ENCODE measurements around the gene EFCAB10.
A peak's percentile ranks its signal among the peaks of the same experiment; 100 is the strongest.

The EFCAB10 gene, protein sequence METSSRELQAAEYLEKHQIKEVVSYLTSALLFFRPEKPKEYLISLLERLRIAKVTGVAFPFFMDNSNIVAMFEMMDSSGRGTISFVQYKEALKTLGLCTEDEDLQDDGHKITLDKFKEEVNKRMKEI

DNA sequence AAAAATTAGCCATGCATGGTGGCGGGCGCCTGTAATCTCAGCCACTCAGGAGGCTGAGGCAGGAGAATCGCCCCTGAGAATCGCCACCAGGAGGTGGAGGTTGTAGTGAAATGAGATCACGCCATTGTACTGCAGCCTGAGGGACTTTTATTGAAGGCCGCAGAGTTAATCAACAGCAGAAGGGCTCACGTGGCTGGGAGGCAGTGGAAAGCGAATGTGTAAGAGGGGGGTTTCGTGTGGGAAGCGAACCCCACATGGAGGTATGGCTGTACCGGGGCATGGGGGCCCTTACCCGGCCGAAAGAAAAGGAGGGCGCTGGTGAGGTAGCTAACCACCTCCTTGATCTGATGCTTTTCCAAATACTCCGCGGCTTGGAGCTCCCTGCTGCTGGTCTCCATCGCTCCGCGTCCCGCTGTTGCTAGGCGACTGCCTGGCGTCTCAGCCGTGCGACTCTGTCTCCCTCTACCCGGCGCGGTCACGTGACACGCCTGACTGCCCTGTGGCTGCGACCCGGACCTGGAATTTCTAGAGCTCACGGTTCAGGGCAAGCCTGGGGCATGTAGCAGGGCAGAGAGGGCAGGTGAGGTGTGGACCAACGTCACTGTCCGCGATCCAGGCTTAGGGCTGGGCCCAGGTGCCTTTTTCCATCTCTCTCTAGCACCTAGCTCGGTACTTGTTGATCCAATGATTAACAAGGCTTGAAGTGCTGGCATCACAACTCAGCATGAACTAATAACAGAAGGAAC is at the start of gene EFCAB10:
Gene EFCAB10 (minus strand): TSS at position 428 of the 746 bp plus-strand sequence. CDS start 30 bp downstream, at position 398.
- peak; percentile 91 for DNase-seq (ENCODE audit: low spot score)

DNA sequence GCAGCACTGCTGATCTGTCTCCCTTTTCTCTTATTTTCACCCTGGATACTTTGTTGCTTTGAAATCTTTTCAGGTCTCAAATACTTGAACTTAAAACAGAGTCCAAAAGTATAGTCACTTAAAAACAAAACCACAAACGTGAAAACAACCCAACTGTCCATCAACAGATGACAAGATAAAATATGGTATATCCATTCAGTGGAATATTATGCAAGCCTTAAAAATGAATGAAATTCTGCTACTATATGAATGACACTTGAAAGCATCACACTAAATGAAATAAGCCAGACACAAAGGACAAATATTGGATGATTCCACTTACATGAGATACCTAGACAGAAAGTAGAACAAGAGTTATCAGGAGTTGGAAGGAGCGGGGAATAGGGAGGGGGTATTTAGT is 44.7 kb upstream of the EFCAB10 start:
- no peak for DNase-seq (ENCODE audit: low spot score)

DNA sequence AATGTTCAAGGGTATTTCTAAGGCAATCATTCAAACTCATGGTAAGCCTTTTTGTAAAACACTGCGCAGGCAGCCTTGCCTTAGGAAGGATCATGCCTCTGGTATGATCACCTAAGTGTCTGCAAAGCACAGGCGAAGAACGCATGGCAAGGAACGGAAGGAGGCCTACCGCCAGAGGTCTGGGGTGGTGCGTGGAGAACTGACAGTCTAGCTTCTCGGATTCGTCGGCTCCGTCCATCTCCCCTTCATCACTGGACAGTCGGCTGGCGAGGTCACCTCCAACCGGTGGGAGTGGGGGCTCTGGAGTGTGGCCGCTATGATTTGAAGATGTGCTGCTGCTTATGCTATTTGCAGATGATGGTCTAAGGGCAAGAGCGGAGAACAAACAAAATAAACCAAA is 42.6 kb upstream of the EFCAB10 start:
- no peak for DNase-seq (ENCODE audit: low spot score)

DNA sequence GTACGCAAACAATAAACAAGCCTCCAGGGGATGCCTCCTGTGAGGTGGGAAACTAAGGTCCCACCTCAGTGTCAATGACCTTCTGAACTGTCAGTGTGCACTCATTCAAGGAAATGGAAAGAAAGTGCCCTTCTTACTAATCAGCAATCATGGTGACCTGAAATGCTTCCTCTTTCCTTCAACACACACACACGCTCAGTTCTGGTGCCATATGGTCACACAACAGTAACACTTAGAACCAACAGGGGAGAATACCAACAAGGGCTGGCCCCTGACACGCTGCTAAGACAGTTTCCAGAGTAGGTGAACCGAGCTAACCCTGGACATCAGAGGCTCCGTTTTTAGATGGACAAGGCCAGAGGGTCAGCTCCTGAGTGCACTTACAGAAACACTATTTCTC is 42.1 kb upstream of the EFCAB10 start:
- no peak for DNase-seq (ENCODE audit: low spot score)

DNA sequence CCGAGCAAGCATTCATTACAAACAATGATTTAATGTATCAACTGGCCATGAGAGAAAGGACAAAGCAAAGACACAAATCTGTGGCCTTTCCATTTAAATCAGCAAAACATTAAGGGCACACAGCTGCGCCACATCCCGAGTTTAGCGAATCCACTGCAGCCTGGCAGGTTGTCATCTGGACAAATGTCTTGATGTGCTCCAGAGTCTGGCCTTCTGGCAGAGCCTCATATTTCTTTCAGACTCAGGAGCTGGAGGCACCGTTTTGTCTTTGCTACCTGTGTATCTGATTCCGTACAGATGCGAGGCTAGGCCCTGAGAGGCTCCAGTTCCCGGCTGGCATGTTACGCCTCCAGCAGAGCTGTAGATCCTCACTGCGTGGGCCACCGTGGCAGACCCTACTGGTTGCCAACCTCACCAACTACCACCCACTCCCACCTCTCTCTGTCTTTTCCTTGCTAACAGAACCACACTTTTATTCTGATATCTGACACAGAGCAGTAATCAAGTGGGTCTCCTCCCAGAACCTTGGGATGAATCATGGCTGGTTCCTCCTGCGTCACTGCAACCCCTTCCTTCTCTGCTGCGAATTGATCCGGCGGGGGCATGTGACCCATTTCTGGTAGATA is 40.9 kb upstream of the EFCAB10 start:
- no peak for DNase-seq (ENCODE audit: low spot score)

DNA sequence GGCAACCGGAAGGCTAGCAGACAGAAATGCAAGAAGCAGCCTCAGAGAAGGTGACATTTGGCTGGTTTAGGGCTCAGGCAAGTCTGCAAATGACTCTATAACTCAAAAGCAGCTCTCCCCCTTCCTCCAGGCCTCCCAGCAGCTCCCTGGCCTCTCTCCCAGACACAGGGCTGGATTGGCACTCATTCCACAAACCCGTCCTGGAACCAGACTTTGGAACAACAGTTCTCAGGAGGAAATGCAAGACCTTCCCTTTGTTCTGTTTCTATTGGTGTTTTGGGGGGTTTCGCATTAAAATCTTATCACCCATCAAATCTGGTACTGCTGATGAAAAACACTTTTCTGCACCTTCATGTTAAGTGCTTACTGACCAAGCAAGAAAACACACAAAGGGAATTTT is 40.3 kb upstream of the EFCAB10 start:
- DNase-seq (ENCODE audit: low spot score): no peak

DNA sequence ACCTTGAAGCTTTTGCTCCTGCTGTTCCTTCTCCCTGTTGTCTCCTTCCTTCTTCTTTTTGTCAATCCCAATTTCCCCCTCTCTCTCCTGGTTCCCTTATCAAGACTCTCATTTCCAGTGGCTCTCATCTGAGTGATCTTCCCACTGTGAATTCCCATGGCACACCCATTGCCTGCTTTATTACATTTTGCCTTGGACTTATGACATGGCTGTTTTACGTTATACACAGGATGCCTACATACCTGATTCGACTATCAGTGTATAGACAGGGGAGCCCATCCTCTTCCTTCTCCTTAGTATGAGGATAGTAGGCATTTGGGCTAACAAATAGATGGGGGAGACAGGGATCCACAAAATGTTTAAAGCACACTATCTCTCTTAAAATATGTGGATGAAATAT is 39.9 kb upstream of the EFCAB10 start:
- no peak for DNase-seq (ENCODE audit: low spot score)

DNA sequence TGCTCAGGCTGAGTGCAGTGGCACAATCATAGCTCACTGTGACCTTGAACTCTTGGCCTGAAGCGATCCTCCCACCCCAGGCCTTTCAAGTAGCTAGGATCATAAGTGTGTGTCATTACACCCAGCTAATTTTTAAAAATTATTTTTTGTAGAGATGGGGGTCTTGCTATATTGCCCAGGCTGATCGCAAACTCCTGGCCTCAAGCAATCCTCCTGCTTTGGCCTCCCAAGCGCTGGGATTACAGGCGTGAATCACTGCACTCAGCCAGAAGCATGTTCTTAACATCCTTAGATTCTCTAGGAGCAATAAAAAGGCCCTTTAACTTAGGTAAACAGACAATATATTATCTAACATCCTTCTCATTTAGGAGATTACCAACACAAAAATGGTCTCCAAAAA is 38.3 kb upstream of the EFCAB10 start:
- no peak for DNase-seq (ENCODE audit: low spot score)

DNA sequence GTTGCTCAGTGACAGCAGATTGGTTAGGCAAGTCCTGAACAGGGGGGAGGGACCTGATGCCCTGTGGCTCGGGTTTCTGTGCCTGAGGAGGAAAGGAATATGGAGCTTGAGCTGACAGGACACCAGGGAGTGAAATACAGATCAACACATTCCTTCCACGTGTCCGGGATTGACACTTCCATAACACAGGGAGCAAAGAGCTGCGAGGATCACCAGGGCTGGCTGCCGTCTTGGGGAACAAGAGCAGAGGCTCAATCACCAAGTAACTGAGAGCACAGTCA is 36.7 kb upstream of the EFCAB10 start:
- no peak for DNase-seq (ENCODE audit: low spot score)

DNA sequence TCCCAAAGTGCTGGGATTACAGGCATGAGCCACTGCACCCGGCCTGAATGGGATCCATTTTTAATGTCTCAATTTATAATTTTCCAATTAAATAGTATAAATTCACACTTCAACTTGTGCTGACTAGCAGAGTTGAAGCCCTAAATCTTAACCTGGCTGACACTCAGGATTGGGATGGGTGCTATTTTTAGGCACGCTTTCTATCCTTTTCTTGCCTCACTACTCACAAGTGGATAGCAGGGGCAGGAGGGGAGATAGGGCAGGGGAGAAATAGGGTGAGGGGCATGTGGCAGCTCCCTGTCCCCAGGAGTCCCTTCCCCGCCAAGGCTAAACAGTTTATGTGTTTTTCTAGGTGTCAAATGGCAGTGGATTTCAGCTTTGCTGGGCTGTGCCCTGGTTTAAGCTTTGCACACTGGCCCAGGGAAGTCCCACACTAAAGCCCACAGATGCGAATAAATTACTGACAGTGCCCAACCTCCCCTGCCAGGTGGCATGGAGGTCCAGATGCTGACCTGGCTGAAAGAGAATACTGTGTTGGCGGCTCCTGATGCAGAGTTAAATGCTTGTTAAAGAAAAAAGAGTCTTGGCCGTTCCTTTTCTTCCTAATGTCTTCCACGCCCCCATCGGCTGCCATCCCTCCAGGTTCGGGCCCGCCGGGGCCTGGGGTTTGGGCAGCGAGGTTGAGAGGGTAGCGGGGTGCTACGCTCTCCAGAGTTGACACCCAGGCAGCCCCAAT is 36.2 kb upstream of the EFCAB10 start:
- DNase-seq (ENCODE audit: low spot score): no peak

DNA sequence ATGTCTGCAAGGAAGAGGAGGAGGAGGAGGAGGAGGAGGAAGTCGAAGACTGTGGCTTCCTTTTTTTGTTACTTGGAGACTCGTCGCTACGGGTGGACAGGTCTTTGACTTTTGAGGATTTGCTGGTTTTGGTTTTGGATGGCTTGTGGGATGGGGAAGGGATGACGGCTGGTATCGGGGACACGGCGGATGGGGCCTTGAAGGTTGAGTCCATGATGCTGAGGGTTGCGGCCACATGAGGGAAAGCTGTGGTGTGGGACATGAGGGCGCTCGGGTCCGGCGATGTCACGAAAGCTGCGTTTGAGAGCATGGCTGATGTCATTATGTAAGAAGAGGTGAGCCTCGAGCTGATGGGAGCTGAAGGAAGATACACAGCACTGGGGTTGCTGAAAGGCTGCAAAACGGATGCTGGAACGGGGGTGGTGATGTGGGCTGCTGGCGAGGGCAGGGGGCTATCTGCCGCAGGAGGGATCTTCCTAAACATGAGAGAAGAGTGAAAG is 33.1 kb upstream of the EFCAB10 start:
- no peak for DNase-seq (ENCODE audit: low spot score)

DNA sequence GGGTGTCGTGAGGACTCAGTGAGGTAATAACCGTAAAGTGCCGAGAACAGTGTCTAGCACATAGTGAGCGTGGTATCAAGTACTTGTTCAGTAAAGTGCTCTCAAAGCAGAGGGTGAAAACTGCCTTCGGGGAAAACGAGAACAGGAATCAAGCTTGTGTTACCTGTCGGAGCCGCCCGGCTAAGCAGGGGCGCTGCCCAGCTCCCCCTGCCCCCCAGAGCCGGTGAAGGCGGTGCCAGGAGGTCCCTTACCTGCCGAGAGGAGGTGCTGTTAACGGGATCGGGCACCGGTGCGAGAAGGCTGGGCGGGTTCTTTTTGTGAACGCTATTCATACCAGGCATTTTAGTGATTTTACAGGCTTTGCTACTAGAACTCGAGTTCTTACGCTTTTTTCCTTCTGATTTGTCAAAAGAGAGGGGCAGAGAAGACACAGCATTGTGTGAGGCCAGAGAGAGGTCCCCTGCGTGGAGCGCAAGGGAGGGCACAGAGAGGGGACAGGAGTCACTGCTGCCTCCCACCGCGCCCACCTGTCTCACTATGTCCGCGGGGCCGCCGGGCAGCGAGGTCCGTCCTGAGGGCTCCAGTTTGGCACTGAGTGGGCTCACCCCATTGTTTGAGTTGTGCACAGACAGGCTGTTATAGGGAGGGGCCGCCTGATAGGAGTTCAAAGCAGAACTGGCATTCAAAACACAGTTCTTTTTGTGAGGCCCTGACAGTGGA is 32.5 kb upstream of the EFCAB10 start:
- no peak for DNase-seq (ENCODE audit: low spot score)

DNA sequence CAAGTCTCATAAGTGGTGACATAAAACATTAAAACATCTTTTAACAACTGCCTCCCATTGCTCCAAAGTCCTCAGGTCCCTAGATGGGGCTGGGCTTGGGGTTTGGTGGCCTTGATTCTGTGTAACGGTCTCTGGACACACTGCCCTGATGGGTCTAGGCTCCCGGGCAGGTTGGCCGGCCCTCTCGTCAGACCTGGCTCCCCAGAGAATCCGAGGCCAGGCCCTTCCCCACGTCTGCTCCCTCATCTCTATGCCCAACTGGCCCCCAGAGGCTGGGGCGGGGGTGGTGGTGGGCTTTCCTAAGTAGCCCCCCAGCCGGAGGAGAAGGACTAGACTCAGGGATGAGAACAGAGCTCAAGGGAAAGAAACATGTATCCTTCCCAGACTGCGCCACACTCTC is 31.5 kb upstream of the EFCAB10 start:
- no peak for DNase-seq (ENCODE audit: low spot score)

DNA sequence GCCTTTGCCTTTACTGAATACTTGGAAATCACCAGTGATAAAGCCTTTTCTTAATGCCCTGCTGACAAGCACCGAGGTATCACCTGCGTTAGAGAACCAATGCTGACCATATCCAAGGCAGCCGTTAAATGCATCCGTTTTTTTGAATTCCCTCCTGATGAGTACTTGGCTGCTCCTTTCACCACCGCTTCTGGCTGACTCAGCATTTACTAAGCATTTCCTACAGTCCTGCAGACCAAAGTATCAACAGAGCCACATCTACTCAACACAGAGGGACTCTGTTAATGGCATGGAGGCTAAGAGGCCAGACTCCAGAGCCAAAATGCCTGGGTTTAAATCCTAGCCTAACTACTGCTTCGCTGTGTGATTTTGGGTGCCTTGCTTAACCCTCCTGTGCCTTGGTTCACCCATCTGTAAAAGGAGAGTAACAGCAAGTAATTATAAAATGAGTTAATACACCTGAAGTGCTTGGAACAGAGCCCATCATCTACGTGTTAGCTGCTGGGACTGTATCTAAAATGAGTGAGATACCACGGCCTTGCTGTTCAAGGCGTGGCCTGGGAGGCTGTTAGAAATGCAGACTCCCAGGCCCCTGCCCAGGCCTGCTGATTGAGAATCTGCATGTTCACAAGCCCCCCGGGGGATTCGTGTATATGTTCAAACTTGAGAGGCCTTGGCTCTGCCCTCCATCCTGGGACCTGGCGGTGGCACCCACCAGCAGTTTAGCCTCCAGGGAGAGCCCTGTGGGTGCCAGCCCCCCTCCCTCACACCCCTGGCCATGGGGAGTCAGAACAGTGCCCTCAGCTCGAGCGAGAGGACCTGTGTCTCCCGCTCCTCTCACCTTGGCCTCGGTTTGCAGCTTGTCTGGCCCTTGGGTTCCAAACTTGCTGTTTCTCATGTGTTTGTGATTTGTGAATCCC is 30.8 kb upstream of the EFCAB10 start:
- peak; percentile 26 for DNase-seq (ENCODE audit: low spot score)

DNA sequence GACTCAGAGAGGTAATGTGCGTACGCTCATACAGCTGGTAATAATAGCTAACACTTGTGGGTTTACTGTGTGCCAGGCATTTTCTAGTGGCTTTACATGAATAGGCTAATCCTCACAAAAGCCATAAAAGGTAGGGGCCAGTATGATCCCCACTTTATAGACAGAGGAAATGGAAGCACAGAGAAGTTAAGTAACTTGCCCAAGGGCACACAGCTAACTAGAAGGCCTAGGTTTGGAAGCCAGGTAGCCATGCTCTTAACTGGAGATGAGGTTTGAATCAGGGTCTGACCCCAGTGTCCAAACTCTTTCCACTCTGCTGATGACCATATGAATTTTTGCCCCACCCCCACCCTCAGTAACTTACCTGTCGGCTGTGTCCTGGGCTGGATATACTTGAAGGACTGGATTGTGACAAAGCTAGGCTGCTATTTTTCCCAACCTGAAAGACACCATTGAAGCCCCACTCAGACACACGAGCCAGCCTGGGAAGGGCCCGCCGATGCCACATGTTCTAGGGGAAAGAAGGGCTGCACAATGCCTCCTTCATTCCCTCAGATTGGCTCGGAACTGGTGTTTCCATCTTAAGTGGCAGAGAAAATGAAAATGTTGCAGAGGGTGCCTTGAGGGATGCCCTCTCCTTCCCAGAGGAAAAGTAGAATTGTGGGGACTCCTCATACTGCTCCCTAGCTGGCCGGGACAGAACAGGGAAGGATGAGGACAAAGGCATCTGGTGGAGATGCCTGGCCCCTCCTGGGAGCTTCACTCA is 29.1 kb upstream of the EFCAB10 start:
- no peak for DNase-seq (ENCODE audit: low spot score)

DNA sequence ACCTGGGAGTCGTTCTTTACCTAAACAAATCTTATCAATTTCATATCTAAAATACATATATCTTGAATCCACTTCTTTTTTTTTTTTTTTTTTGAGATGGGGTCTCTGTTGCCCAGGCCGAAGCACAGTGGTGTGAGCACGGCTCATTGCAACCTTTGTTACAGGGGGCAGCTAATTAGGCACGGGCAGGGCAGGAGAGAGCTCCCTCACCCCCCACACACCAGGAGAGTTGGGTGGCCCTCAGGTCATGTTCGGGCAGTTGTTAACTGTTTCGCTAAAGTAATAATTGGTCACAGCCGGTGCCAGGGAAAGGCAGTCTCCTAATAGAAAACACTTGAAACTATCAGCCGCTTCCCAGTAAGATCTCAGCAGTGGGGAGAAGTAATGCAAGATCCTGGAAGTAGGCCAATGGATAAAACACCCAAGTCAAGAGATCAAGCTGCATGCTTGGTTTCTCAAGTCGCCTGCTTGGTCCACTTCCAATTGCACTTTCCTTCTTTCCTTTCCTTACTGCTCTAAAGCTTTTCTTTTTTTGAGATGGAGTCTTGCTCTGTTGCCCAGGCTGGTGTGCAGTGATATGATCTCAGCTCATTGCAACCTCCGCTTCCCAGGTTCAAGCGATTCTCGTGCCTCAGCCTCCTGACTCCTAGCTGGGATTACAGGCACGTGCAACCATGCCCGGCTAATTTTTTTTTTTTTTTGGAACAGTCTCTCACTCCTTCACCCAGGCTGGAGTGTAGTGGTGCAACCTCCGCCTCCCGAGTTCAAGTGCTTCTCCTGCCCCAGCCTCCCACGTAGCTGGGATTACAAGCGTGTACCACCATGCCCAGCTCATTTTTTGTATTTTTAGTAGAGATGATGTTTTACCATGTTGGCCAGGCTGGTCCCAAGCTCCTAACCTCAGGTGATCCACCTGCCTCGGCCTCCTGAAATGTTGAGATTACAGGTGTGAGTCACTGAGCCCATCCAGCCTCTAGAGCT is 21.3 kb upstream of the EFCAB10 start:
- no peak for DNase-seq (ENCODE audit: low spot score)

DNA sequence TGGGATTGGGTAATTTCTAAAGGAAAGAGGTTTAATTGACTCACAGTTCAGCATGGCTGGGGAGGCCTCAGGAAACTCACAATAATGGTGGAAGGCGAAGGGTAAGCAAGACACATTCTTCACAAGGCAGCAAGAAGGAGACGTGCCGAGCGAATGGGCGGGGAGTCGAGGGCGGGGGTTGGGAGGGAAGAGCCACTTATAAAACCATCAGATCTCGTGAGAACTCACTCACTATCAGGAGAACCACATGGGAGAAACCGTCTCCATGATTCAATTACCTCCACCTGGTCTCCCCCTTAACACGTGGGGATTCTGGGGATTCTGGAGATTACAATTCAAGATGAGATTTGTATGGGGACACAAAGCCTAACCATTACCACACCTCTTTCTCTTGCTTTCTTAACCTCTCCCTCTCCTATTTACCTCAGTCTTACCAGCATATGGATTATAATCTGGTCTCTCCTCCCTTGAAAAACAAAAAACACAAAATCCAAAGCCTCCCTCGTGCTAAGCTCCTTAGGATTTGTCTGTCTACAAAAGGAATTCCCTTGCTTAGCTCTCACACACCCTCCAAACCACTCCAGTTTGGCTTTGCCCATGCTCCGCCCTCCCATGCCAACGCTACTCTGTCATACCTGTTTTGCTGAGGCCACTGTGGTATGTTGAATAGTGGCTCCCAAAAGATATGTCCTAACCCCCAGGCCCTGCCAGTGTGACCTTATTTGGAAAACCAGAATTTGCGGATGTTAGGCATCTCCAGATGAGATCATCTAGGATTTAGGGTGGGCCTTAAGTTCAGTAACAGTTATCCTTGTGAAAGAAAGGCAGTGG is 19.6 kb upstream of the EFCAB10 start:
- peak; percentile 7 for DNase-seq (ENCODE audit: low spot score)

DNA sequence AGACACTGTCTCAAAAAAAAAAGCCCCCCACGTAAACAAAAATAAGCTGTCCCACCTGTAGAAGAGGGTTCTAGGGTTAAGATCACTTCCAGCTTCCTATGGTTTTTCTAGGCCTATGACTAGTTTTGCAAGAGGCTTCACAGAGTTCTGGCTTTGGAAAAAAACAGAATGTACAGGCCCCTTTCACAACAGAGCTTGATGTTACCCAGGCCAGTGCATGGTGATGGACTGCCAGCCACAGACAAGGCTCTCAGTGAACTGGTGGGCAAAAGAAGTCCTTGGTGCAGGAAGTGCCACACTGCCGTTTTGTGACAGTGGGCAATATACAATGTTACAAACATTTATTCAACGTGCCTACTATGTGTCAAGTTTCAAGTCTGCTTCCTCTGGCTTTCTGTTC is 18.3 kb upstream of the EFCAB10 start:
- no peak for DNase-seq (ENCODE audit: low spot score)
